GM21737 (cell line): ENCODE data around the gene IL1RAPL1.
"Not testable (repeated sequence)": the region's sequence is repeated elsewhere in the genome, so short reads cannot be mapped to it uniquely, and the experiment has no call there.

Experiments used
- ATAC-seq: cut with Tn5 transposase; IDR thresholded peaks from one replicate; pipeline ENCODE4 v1.9.1; 2021; ENCODE audit warnings: mild to moderate bottlenecking, moderate library complexity; ENCODE audit not compliant: unreplicated experiment

Gene IL1RAPL1

GRCh38 chrX:29083823-29084222 lies 496.6 kb downstream of the IL1RAPL1 start:
- ATAC-seq, result no peak

GRCh38 chrX:29090811-29091210 lies 503.6 kb downstream of the IL1RAPL1 start:
- ATAC-seq, result no peak

- no peak for ATAC-seq
Measured at GRCh38 chrX:29107231-29107630, 520.0 kb downstream of the IL1RAPL1 start.

- ATAC-seq, result no peak
Measured at GRCh38 chrX:29110041-29110440, 522.8 kb downstream of the IL1RAPL1 start.

- ATAC-seq, result no peak
Measured at GRCh38 chrX:29113221-29113620, 526.0 kb downstream of the IL1RAPL1 start.

GRCh38 chrX:29122817-29123216 lies 535.6 kb downstream of the IL1RAPL1 start:
- ATAC-seq, result not testable (repeated sequence)

GRCh38 chrX:29130905-29131304 lies 543.7 kb downstream of the IL1RAPL1 start:
- no peak for ATAC-seq

- ATAC-seq, result no peak
Measured at GRCh38 chrX:29136904-29137303, 549.7 kb downstream of the IL1RAPL1 start.

- no peak for ATAC-seq
Measured at GRCh38 chrX:29138003-29138402, 550.8 kb downstream of the IL1RAPL1 start.

- no peak for ATAC-seq
Measured at GRCh38 chrX:29143356-29143755, 556.1 kb downstream of the IL1RAPL1 start.

- no peak for ATAC-seq
Measured at GRCh38 chrX:29143756-29144155, 556.5 kb downstream of the IL1RAPL1 start.

GRCh38 chrX:29145316-29145715 lies 558.1 kb downstream of the IL1RAPL1 start:
- ATAC-seq, result no peak

- ATAC-seq, result no peak
Measured at GRCh38 chrX:29148511-29148910, 561.3 kb downstream of the IL1RAPL1 start.

- no peak for ATAC-seq
Measured at GRCh38 chrX:29155286-29155685, 568.0 kb downstream of the IL1RAPL1 start.

GRCh38 chrX:29172880-29173279 lies 585.6 kb downstream of the IL1RAPL1 start:
- no peak for ATAC-seq

GRCh38 chrX:29187264-29187663 lies 600.0 kb downstream of the IL1RAPL1 start:
- no peak for ATAC-seq

GRCh38 chrX:29196501-29196900 lies 609.3 kb downstream of the IL1RAPL1 start:
- ATAC-seq, result no peak

- no peak for ATAC-seq
Measured at GRCh38 chrX:29215251-29215650, 628.0 kb downstream of the IL1RAPL1 start.

- no peak for ATAC-seq
Measured at GRCh38 chrX:29225670-29226069, 638.4 kb downstream of the IL1RAPL1 start.

- ATAC-seq, result no peak
Measured at GRCh38 chrX:29229802-29230201, 642.6 kb downstream of the IL1RAPL1 start.

- ATAC-seq, result no peak
Measured at GRCh38 chrX:29231800-29232199, 644.6 kb downstream of the IL1RAPL1 start.

GRCh38 chrX:29233592-29234183 lies 646.4 kb downstream of the IL1RAPL1 start:
- ATAC-seq, result no peak

- ATAC-seq, result no peak
Measured at GRCh38 chrX:29237972-29238371, 650.7 kb downstream of the IL1RAPL1 start.
